HEK293 (cell line): ENCODE results near the gene SPON1.

Source experiments
- CTCF ChIA-PET: fragments of 350-600 bp; formaldehyde crosslinking; extraction: SDS; loops from one replicate; lab custom pipeline; 2021; ENCODE audit warnings: antibody characterized with exemption; lab: Yijun Ruan, JAX
- POLR2A ChIA-PET: fragments of 300-600 bp; formaldehyde crosslinking; extraction: SDS; loops from one replicate; lab custom pipeline; 2020; ENCODE audit warnings: antibody characterized with exemption, inconsistent platforms; lab: Yijun Ruan, JAX
- H3K27ac ChIP-seq: fragments of 200-500 bp; sonication (Bioruptor generic); 2 replicates; pipeline ENCODE4 v1.5.1; 2014; ENCODE audit warnings: low read depth, low read length, control low read depth, inconsistent platforms; ENCODE audit errors: extremely low read depth
- H3K36me3 ChIP-seq, 2 experiments: fragments of 200-500 bp in 1 of 2; sonication (Bioruptor generic) in 1 of 2; 1 replicate in 1 of 2; 2 replicates in 1 of 2; pipeline ENCODE4 v1.5.1; 2014 to 2017; ENCODE audit warnings: inconsistent platforms in 2 of 2, low read length in 2 of 2; ENCODE audit not compliant: control insufficient read depth in 2 of 2, insufficient read depth in 1 of 2
- H3K4me1 ChIP-seq: fragments of 200-500 bp; sonication (Bioruptor generic); 2 replicates; pipeline ENCODE4 v1.5.1; 2014; ENCODE audit warnings: mild to moderate bottlenecking, low read length, inconsistent platforms; ENCODE audit not compliant: control insufficient read depth, insufficient read depth
- H3K4me3 ChIP-seq: 2 replicates; pipeline ENCODE4 v1.5.1; 2011; ENCODE audit warnings: low read depth, mild to moderate bottlenecking, control low read depth, low read length, moderate library complexity
- H3K9me3 ChIP-seq: fragments of 200-500 bp; sonication (Bioruptor generic); 2 replicates; pipeline ENCODE4 v1.5.1; 2014; ENCODE audit warnings: low read depth, low read length, inconsistent platforms; ENCODE audit not compliant: control insufficient read depth, insufficient read depth
- FEZF1 ChIP-seq: fragments of 450-650 bp; formaldehyde crosslinking; IDR thresholded peaks from 2 replicates; pipeline ENCODE4 v1.5.1; 2016; ENCODE audit warnings: missing biosample characterization, missing genetic modification characterization
- GFI1B ChIP-seq: fragments of 450-650 bp; formaldehyde crosslinking; IDR thresholded peaks from 2 replicates; pipeline ENCODE4 v1.5.1; 2016; ENCODE audit warnings: missing biosample characterization, missing genetic modification characterization
- HOXA7 ChIP-seq: sonication (generic); formaldehyde crosslinking; IDR thresholded peaks from 2 replicates; pipeline ENCODE4 v1.8.1; 2022; ENCODE audit warnings: missing genetic modification reagents, borderline replicate concordance
- KLF1 ChIP-seq: fragments of 450-650 bp; formaldehyde crosslinking; IDR thresholded peaks from 2 replicates; pipeline ENCODE4 v1.5.1; 2016; ENCODE audit warnings: missing biosample characterization, missing genetic modification characterization
- KLF16 ChIP-seq: fragments of 450-650 bp; formaldehyde crosslinking; IDR thresholded peaks from 2 replicates; pipeline ENCODE4 v1.5.1; 2017; ENCODE audit warnings: missing biosample characterization, missing genetic modification characterization
- SP7 ChIP-seq: fragments of 450-650 bp; formaldehyde crosslinking; IDR thresholded peaks from 2 replicates; pipeline ENCODE4 v1.5.1; 2016; ENCODE audit warnings: missing biosample characterization, missing genetic modification characterization
- ZBTB20 ChIP-seq: fragments of 450-650 bp; formaldehyde crosslinking; IDR thresholded peaks from 2 replicates; pipeline ENCODE4 v1.5.1; 2016; ENCODE audit warnings: missing biosample characterization, missing genetic modification characterization
- ZBTB7A ChIP-seq: fragments of 450-650 bp; formaldehyde crosslinking; IDR thresholded peaks from 2 replicates; pipeline ENCODE4 v1.5.1; 2016; ENCODE audit warnings: low read depth, missing biosample characterization, missing genetic modification characterization
- ZFP3 ChIP-seq: fragments of 450-650 bp; formaldehyde crosslinking; IDR thresholded peaks from 2 replicates; pipeline ENCODE4 v1.5.1; 2016; ENCODE audit warnings: low read depth, missing biosample characterization, missing genetic modification characterization
- ZNF10 ChIP-seq: fragments of 450-650 bp; formaldehyde crosslinking; IDR thresholded peaks from 2 replicates; pipeline ENCODE4 v1.5.1; 2017; ENCODE audit warnings: missing biosample characterization, missing genetic modification characterization
- ZNF174 ChIP-seq: fragments of 450-650 bp; formaldehyde crosslinking; IDR thresholded peaks from 2 replicates; pipeline ENCODE4 v1.5.0; 2017; ENCODE audit warnings: missing biosample characterization, mild to moderate bottlenecking, missing genetic modification characterization
- ZNF24 ChIP-seq: fragments of 450-650 bp; formaldehyde crosslinking; IDR thresholded peaks from 2 replicates; pipeline ENCODE4 v1.5.1; 2016; ENCODE audit warnings: missing biosample characterization, missing genetic modification characterization
- ZNF311 ChIP-seq: fragments of 450-650 bp; formaldehyde crosslinking; IDR thresholded peaks from 2 replicates; pipeline ENCODE4 v1.5.1; 2017; ENCODE audit warnings: missing biosample characterization, missing genetic modification characterization, borderline replicate concordance
- ZNF549 ChIP-seq: fragments of 450-650 bp; IDR thresholded peaks from 2 replicates; pipeline ENCODE4 v1.5.1; 2018; ENCODE audit warnings: missing biosample characterization, missing genetic modification characterization, mild to moderate bottlenecking, inconsistent platforms, moderate library complexity
- ZNF555 ChIP-seq: fragments of 450-650 bp; formaldehyde crosslinking; conservative IDR thresholded peaks from 2 replicates; pipeline ENCODE4 v1.5.1; 2017; ENCODE audit warnings: missing biosample characterization, mild to moderate bottlenecking, missing genetic modification characterization, inconsistent platforms
- ZNF560 ChIP-seq: fragments of 450-650 bp; formaldehyde crosslinking; IDR thresholded peaks from 2 replicates; pipeline ENCODE4 v1.5.1; 2017; ENCODE audit warnings: missing biosample characterization, missing genetic modification characterization, borderline replicate concordance
- ZNF621 ChIP-seq: fragments of 450-650 bp; formaldehyde crosslinking; IDR thresholded peaks from 2 replicates; pipeline ENCODE4 v1.5.1; 2017; ENCODE audit warnings: missing biosample characterization, missing genetic modification characterization
- ZNF626 ChIP-seq: fragments of 450-650 bp; sonication (Bioruptor Pico); formaldehyde crosslinking; IDR thresholded peaks from 2 replicates; pipeline ENCODE4 v1.5.1; 2018; ENCODE audit warnings: missing biosample characterization, missing genetic modification characterization, inconsistent platforms
- ZNF654 ChIP-seq: fragments of 450-650 bp; formaldehyde crosslinking; IDR thresholded peaks from 2 replicates; pipeline ENCODE4 v1.5.1; 2016; ENCODE audit warnings: low read depth, missing biosample characterization, missing genetic modification characterization
- ZNF658 ChIP-seq: fragments of 450-650 bp; formaldehyde crosslinking; IDR thresholded peaks from 2 replicates; pipeline ENCODE4; 2016; ENCODE audit warnings: missing biosample characterization, missing genetic modification characterization
- ZNF777 ChIP-seq: fragments of 450-650 bp; formaldehyde crosslinking; IDR thresholded peaks from 2 replicates; pipeline ENCODE4 v1.5.1; 2017; ENCODE audit warnings: missing biosample characterization, missing genetic modification characterization, borderline replicate concordance
- ZNF785 ChIP-seq: fragments of 450-650 bp; formaldehyde crosslinking; IDR thresholded peaks from 2 replicates; pipeline ENCODE4 v1.5.1; 2016; ENCODE audit warnings: missing biosample characterization, missing genetic modification characterization
- TF ChIP-seq, protein P1 (sequence below): fragments of 450-650 bp; formaldehyde crosslinking; IDR thresholded peaks from 2 replicates; pipeline ENCODE4 v1.5.1; 2016; ENCODE audit warnings: missing biosample characterization, missing genetic modification characterization
- TF ChIP-seq, protein P2 (sequence below): fragments of 450-650 bp; formaldehyde crosslinking; IDR thresholded peaks from 2 replicates; pipeline ENCODE4 v1.5.1; 2016; ENCODE audit warnings: missing biosample characterization, missing genetic modification characterization
- TF ChIP-seq, protein P3 (sequence below): sonication (generic); formaldehyde crosslinking; IDR thresholded peaks from 2 replicates; pipeline ENCODE4 v1.8.1; 2022; ENCODE audit warnings: mild to moderate bottlenecking, moderate library complexity, missing genetic modification reagents
- TF ChIP-seq, protein P4 (sequence below): fragments of 450-650 bp; formaldehyde crosslinking; IDR thresholded peaks from 2 replicates; pipeline ENCODE4 v1.5.1; 2016; ENCODE audit warnings: missing biosample characterization, missing genetic modification characterization

SPON1 gene

DNA sequence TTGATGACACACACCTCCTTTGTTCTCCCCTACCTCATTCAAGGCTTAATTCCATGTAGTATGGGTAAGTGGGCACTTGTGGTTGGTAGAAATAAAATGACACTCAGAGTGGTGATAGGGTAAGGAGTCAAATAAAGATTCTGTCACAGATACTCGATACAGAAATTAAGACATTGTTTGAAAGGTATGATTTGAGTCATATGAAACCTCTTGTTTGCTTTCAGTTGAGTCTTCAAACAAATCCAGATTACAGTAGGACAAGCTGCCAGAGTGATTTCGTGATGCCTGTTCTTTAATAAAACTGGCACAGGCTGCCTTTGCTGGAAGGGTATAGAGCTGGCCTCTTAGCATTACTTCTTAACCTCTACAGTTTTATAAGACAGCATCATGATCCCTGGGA, 182.4 kb downstream of the SPON1 start:
- ChIA-PET POLR2A (no interaction called here), CTCF (interaction anchor here (0.5 kb wide), 1 partner anchor 957 kb away, joined by 3 read pairs; no protein-coding TSS in a partner anchor)
- Histone ChIP-seq H3K27ac (no peak overlapping the region), H3K4me1 (no peaks in the 10 kb centered on the region), H3K9me3 (no peaks in the 10 kb centered on the region), H3K36me3 (no peaks in the 10 kb centered on the region), H3K4me3 (no peak overlapping the region)
- TF ChIP-seq ZNF311: no peak
- no peak for TF ChIP-seq ZBTB20
- 0 out of 2 replicates have a peak, but pooled peaks have one; percentile 19 for TF ChIP-seq FEZF1 (tag by site-specific recombination)
- TF ChIP-seq ZNF626 (tag by site-specific recombination): no peak
- no peak for TF ChIP-seq ZNF621 (tag by site-specific recombination)
- no peak for TF ChIP-seq ZNF785 (tag by site-specific recombination)
- TF ChIP-seq, protein P1, sequence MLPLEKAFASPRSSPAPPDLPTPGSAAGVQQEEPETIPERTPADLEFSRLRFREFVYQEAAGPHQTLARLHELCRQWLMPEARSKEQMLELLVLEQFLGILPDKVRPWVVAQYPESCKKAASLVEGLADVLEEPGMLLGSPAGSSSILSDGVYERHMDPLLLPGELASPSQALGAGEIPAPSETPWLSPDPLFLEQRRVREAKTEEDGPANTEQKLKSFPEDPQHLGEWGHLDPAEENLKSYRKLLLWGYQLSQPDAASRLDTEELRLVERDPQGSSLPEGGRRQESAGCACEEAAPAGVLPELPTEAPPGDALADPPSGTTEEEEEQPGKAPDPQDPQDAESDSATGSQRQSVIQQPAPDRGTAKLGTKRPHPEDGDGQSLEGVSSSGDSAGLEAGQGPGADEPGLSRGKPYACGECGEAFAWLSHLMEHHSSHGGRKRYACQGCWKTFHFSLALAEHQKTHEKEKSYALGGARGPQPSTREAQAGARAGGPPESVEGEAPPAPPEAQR (tag by site-specific recombination): no peak

DNA sequence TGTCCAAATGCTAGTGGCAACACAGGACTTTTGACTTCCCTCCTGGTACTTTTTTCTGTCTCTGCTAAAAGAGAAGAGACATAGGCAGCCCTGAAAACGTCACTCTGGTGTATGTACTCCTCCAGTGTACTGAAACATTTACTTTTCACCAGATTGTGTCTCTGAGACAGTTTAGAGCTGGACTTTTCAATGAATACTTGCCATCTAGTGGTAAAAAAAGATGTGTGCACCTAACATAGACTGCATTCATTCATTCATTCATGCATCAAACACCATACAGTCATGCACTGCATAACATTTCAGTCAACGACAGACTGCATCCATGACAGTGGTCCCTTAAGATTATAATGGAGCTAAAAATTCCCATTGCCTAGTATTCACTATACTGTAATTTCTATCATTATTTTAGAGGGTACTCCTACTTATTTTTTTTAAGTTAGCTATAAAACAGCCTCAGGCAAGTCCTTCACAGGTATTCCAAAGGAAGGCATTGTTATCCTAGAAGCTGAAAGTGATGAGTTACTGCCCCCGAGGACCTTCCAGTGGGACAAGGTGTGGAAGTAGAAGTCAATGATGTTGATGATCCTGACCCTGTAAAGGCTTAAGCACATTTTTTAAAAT, 186.2 kb downstream of the SPON1 start:
- H3K27ac ChIP-seq: no peak overlapping the region
- no peak overlapping the region for H3K4me3 ChIP-seq
- ChIA-PET CTCF (interaction anchor here (0.6 to 4.2 kb wide), 28 partner anchors 9 to 376 kb away, joined by 3 to 68 read pairs (median 3); partner anchors contain the start of gene SPON1), POLR2A (no interaction called here)
- no peaks in the 10 kb centered on the region for H3K4me1 ChIP-seq
- TF ChIP-seq ZNF654: peak; percentile 74
- TF ChIP-seq, protein P2, sequence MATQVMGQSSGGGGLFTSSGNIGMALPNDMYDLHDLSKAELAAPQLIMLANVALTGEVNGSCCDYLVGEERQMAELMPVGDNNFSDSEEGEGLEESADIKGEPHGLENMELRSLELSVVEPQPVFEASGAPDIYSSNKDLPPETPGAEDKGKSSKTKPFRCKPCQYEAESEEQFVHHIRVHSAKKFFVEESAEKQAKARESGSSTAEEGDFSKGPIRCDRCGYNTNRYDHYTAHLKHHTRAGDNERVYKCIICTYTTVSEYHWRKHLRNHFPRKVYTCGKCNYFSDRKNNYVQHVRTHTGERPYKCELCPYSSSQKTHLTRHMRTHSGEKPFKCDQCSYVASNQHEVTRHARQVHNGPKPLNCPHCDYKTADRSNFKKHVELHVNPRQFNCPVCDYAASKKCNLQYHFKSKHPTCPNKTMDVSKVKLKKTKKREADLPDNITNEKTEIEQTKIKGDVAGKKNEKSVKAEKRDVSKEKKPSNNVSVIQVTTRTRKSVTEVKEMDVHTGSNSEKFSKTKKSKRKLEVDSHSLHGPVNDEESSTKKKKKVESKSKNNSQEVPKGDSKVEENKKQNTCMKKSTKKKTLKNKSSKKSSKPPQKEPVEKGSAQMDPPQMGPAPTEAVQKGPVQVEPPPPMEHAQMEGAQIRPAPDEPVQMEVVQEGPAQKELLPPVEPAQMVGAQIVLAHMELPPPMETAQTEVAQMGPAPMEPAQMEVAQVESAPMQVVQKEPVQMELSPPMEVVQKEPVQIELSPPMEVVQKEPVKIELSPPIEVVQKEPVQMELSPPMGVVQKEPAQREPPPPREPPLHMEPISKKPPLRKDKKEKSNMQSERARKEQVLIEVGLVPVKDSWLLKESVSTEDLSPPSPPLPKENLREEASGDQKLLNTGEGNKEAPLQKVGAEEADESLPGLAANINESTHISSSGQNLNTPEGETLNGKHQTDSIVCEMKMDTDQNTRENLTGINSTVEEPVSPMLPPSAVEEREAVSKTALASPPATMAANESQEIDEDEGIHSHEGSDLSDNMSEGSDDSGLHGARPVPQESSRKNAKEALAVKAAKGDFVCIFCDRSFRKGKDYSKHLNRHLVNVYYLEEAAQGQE (tag by site-specific recombination): no peak
- peak; percentile 69; the same call in 1 of the 2 replicates for TF ChIP-seq ZNF24 (tag by site-specific recombination)
- H3K9me3 ChIP-seq: no peaks in the 10 kb centered on the region
- no peaks in the 10 kb centered on the region for H3K36me3 ChIP-seq

DNA sequence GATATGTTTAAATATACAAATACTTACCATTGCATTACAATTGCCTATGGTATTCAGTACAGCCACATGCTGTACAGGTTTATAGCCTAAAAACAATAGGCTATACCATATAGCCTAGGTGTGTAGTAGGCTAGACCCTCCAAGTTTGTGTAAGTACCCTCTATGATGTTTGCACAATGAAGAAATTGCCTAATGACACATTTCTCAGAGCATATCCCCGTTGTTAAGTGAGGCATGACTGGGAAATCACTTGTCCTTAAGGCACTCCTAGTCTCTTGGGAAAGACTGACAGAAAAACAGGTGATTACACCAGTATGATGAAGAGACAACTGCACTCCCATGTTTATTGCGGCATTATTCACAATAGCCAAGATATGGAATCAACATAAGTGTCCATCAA, 187.2 kb downstream of the SPON1 start:
- no peaks in the 10 kb centered on the region for H3K4me1 ChIP-seq
- POLR2A ChIA-PET: no interaction called here
- H3K36me3 ChIP-seq: no peaks in the 10 kb centered on the region
- no peak overlapping the region for H3K4me3 ChIP-seq
- H3K9me3 ChIP-seq: no peaks in the 10 kb centered on the region
- CTCF ChIA-PET: interaction anchor here (1.0 to 4.2 kb wide), 10 partner anchors 11 to 377 kb away, joined by 3 to 68 read pairs (median 10); no protein-coding TSS in a partner anchor
- no peak overlapping the region for H3K27ac ChIP-seq
- TF ChIP-seq, protein P3, sequence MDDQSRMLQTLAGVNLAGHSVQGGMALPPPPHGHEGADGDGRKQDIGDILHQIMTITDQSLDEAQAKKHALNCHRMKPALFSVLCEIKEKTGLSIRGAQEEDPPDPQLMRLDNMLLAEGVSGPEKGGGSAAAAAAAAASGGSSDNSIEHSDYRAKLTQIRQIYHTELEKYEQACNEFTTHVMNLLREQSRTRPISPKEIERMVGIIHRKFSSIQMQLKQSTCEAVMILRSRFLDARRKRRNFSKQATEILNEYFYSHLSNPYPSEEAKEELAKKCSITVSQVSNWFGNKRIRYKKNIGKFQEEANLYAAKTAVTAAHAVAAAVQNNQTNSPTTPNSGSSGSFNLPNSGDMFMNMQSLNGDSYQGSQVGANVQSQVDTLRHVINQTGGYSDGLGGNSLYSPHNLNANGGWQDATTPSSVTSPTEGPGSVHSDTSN: no peak
- TF ChIP-seq ZNF658: no peak
- TF ChIP-seq, protein P4, sequence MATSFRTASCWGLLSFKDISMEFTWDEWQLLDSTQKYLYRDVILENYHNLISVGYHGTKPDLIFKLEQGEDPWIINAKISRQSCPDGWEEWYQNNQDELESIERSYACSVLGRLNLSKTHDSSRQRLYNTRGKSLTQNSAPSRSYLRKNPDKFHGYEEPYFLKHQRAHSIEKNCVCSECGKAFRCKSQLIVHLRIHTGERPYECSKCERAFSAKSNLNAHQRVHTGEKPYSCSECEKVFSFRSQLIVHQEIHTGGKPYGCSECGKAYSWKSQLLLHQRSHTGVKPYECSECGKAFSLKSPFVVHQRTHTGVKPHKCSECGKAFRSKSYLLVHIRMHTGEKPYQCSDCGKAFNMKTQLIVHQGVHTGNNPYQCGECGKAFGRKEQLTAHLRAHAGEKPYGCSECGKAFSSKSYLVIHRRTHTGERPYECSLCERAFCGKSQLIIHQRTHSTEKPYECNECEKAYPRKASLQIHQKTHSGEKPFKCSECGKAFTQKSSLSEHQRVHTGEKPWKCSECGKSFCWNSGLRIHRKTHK: no peak
- no peak for TF ChIP-seq ZNF549 (tag by site-specific recombination)
- no peak for TF ChIP-seq ZNF777 (tag by site-specific recombination)
- TF ChIP-seq KLF1 (tag by site-specific recombination): no peak
- no peak for TF ChIP-seq ZNF10 (tag by site-specific recombination)
- no peak for TF ChIP-seq ZNF174 (tag by site-specific recombination)
- no peak for TF ChIP-seq ZNF555 (tag by site-specific recombination)
- no peak for TF ChIP-seq HOXA7
- TF ChIP-seq ZFP3 (tag by site-specific recombination): no peak
- TF ChIP-seq GFI1B (tag by site-specific recombination): no peak
- no peak for TF ChIP-seq ZBTB7A (tag by site-specific recombination)
- no peak for TF ChIP-seq ZNF560 (tag by site-specific recombination)
- TF ChIP-seq SP7 (tag by site-specific recombination): no peak
- no peak for TF ChIP-seq KLF16
